Amygdala (tissue), 56 donors: ENCODE data around the gene CYB561D2.

ENCODE experiments used
- DNase-seq, 56 donors: peaks; one replicate each; lab custom pipeline; 2025; lab: John Stamatoyannopoulos, UW

Gene CYB561D2

GRCh38 chr3:50323092-50323600, 27.5 kb upstream of the CYB561D2 start:
- DNase-seq, result peak in 3 of 56 donors; percentile 11 to 26 (median 23)

DNA sequence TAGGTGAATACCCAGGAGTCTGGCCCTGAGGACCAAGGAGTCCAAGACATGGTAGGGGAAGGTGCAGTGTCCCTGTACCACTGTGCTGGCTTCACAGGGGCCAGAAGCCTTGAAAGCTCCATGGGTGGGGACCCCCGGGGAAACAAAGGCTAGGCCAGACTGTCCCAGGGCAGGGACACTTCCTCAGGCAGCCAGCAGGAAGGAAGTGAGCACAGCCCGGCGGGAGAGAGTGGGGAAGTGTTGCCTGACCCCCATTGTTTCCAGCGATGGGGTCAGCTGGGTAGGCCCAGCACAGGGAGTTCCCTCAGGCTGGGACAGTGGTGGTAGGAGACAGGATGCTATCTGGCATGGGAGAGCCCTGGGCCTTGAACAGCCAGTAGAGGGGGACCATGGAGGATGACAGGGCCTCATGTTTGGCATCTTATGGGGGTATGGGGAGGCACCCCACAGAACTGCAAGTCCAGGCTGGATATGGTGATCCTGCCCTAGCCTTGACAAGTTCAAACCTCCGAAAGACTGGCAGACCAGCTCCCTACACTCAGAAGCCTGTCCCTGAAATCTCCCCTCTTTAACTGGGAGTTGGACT, 27.0 kb upstream of the CYB561D2 start:
- DNase-seq, result no peak

GRCh38 chr3:50324351-50325112, 26.1 kb upstream of the CYB561D2 start:
- peak in 42 of 56 donors; percentile 9 to 78 (median 42) for DNase-seq

- no peak for DNase-seq
Observed at GRCh38 chr3:50325113-50325480, 25.6 kb upstream of the CYB561D2 start.

DNA sequence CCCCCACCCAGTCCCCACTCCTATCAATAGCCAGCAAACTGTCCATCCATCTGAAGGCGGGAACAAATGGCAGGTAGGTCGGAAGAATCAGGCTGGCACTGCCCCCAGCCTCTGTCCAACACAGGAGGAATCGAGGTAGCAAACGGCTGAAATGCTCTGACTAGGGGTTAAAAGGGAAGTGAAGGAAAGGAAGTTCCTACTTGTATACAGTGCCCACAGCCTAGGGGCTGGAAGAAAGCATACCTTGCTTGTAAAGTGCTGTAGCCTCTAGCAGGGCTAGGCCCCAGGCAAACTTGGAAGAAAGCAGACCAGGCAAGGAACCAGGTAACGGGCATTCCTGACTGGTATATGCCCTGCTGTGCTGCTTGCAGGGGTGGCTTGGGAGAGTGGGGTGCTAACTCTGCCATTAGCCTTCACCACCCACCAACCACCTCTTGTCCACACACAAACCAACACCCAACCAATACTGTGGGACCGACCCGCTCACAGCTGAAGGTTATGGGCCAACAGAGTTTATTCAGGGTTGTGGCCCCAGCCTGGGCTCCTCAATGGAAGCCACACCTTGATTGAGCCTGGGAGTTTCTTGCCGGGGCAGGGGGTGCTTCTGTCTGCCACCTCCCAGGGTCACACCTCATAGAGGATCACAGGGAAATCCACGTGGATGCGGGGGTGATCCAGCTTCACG, 25.0 kb upstream of the CYB561D2 start:
- no peak for DNase-seq

DNA sequence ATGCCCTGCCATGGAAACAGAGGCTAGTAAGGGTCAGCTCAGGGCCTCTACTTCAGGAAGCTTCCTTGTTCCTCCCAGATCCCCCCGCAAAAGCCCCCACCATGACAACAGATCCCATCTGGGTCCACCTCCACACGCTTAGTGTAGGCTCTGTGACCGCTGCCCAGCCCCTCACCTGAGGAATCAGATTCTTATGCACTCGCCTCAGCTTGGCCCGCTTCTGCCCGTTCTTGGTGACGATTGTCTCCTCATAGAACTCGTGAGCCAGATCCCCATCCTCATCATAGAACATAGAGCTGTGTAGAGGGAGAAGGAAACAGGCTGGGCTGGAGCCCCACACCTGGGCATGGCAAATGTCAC, 24.5 kb upstream of the CYB561D2 start:
- DNase-seq, result no peak

- no peak for DNase-seq
Observed at GRCh38 chr3:50327129-50327528, 23.5 kb upstream of the CYB561D2 start.

DNA sequence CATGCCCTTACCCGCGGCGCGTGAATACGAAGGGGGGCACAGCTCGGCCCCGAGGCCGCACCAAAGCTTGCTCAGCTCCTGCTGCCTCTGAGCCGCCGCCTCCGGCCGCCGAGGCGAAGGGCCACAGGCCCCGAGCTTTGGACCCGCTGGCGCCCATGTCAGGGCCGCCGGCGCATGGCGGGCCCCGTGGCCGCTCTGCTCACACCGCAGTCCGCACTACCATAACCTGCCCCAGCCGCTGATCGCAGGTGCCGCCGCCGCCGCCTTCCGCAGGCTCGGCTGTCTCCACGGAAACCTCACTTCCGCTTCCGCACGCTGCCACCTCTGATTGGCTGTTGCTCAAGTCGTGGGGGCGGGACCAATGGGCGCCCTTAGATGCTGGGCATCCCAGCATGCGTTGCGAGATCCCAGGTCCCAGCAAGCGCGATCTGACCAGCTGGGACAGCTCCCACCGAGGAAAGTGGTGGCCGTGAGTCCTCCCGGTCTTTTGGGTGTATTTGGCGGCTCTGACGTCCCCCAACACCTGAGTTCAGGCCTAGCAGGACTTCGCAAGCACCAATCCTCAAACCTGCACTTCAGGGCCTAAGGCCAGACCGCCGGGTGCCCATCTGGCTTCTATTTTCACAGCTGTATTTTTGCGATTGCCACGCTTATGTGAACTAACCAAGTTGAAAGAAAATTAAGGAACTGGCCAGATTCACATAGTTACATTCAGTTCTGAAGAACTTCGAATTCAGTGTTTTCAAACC, 22.5 kb upstream of the CYB561D2 start, which contains the start of gene TUSC2:
TUSC2 (minus strand) TSS at position 281 of the 749 bp plus-strand sequence; CDS start at position 157, 124 bp downstream.
- DNase-seq, result peak; percentile 45 to 98 (median 92)

- DNase-seq, result no peak
Observed at GRCh38 chr3:50330330-50330729, 20.3 kb upstream of the CYB561D2 start.

DNA sequence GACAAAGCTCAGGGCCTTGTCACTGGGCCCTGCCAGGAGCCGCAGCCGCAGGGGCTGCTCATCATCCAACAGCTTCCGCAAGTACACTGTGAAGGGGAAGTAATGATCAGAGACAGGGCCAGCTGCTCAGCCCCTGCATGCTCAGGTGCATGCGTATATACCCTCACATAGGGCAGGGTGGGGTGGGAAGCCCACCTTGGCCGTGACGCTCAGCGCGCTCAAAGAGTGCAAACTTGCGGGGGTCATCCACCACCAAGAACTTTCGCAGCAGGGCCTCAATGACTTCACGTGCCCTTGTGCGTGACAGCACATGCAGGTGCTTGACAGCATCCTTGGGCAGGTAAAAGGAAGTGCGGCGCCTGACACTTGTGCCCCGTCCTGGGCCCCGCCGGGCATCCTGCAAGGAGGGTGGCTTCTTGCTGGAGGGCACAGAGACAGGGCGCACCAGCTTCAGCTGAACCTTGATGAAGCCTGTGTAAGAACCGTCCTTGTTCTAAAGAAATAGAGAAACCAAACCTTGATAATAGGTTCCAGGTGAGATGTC, 19.2 kb upstream of the CYB561D2 start:
- DNase-seq, result no peak

DNA sequence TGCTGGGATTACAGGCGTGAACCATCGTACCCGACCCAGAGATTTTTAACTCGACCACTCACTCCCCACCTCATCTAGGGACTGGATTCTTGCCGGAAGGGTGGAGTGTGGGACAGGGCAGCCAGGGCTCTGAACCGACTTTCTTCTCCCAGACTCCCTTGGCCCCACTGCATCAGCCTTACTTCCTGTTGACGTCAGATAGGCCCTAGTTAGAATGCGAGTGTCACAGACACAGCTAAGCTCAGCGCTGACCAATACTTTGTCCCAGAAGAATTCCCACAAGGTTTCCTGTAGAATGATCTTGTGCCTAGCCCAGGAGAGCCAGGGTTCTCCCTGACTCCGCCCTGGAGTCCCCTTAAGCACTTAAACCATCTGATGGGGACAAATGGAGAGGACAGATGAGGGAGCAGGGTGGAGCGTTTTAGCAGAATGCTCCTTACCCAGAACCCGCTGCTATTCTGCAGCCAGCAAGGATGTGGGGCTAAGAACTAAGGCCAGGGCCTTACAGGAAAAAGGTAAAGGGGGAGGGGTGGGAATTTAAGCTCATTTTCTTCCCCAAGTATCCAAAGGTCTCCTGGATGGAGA, 16.8 kb upstream of the CYB561D2 start:
- no peak for DNase-seq

DNA sequence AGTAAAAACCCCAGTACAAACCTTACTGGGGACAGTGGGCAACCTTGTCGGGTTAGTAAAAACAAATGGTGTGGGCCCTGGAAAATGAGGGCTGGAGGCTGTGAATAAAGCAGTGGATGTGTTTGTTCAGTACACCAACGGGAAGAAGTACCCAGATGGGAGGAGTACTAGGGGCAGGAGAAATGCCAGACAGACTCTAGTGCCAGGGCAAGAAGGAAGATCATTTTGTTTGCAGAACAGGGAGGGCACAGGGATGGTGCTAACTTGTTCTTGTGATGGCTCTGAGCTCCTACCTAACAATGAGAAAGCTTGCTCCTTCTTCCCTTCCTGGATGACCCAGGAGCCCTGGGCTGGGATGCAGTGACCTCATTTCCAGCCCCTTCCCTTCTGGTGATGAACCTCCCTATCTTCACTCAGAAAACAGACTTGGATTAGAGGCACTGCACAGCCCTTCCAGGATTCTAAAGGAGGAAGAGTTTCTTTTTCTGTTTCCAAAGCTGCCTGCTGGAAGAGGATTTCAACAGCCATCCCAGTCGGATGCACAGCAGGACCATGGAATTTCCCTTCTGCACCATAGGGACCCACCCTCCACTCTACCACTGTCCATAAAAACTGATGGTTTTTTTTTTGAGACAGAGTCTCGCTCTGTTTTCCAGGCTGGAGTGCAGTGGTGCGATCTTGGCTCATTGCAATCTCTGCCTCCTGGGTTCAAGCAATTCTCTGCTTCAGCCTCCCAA, 16.2 kb upstream of the CYB561D2 start:
- DNase-seq, result no peak

DNA sequence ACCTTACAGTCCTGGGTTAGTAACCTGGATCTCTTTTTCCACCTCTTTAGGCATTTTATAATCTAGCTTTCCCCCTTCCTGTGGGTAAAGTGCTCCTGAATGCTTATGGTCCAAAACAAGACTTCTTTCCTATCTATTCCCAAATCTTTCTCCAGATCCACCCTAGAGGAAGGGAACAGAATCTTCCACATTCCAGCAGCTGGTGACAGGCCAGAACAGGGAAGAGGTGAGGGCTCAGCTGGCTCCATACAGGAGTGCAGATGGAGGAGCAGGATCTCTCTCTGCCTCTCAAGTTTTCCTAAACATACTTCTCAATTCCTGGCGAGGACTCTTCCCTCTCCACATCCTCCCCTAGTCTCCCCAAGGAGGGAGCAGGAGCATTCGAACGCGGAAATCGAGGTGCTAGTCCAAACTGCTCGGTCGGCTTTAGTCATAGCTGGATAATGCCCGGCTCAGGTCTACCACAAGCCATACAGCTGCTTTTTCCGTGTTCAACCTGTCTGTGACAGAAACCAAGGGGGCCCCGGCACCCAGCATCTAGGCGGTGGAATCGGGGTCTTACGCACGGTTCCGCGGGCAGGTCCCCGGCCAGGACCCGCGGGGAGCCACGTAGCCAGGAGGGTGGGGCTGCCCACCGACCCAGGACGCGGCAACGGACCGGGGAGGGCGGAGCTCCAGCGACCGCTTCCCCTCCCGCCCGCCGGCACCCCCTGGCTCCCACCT, 14.0 kb upstream of the CYB561D2 start:
- no peak for DNase-seq

GRCh38 chr3:50337175-50337861, 13.3 kb upstream of the CYB561D2 start:
- peak; percentile 30 to 99 (median 96) for DNase-seq

- DNase-seq, result no peak
Observed at GRCh38 chr3:50338965-50339364, 11.7 kb upstream of the CYB561D2 start.

- no peak for DNase-seq
Observed at GRCh38 chr3:50339485-50340146, 11.0 kb upstream of the CYB561D2 start.

- DNase-seq, result no peak
Observed at GRCh38 chr3:50340147-50340447, 10.6 kb upstream of the CYB561D2 start.
